Measurements from ENCODE around the gene MIOX. TPM values are rescaled to one million over a fixed set of nuclear protein-coding genes. Genes with fewer than 3 reads are reported as not detected.

MIOX gene
- total RNA-seq, 1 donor from 2014 or later: not detected

DNA sequence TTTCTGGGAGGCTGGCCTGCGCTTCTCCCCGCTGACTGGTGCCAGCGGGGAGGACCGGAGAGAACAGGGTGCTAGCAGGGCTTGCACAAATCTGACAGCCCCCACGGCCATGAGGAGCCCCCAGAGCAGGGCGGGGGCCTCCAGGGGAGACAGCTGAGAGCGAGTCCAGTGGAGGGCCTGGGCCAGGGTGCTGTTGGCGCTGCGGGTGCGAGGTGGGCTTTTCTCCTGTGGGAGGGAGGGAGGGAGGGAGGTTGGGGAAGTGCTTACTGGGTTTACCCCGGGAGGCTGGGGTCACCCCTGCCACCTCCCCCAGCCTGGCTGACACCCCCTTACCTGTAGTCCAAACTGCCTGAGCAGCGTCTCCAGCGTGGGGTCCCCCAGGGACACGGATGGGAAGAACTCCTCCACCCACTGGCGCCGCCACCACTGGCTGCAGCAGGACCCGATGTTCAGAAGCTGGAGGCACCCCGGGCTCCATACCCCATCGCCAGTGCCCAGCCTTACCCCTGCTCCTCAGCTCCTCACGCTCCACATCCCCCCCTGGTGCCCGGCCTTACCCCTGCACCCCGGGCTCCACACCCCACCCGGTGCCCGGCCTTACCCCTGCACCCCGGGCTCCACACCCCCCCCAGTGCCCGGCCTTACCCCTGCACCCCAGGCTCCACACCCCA is 17.0 kb downstream of the MIOX start:
- ATAC-seq: no peak
- no peak overlapping the region for H3K27ac ChIP-seq
- H3K4me1 ChIP-seq: peaks cover 18% of the 10 kb centered on the region
- DNase-seq: peak; percentile 50
- no peak overlapping the region for H3K4me3 ChIP-seq
- H3K27me3 ChIP-seq (ENCODE audit: low read depth): no peaks in the 10 kb centered on the region
- peaks cover 36% of the 10 kb centered on the region for H3K36me3 ChIP-seq
- intact Hi-C loops (cut with DNase I): no loop called here
- TF ChIP-seq, protein P1, sequence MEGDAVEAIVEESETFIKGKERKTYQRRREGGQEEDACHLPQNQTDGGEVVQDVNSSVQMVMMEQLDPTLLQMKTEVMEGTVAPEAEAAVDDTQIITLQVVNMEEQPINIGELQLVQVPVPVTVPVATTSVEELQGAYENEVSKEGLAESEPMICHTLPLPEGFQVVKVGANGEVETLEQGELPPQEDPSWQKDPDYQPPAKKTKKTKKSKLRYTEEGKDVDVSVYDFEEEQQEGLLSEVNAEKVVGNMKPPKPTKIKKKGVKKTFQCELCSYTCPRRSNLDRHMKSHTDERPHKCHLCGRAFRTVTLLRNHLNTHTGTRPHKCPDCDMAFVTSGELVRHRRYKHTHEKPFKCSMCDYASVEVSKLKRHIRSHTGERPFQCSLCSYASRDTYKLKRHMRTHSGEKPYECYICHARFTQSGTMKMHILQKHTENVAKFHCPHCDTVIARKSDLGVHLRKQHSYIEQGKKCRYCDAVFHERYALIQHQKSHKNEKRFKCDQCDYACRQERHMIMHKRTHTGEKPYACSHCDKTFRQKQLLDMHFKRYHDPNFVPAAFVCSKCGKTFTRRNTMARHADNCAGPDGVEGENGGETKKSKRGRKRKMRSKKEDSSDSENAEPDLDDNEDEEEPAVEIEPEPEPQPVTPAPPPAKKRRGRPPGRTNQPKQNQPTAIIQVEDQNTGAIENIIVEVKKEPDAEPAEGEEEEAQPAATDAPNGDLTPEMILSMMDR (IDR thresholded peaks at IDR 0.05): no peak
- H3K9me3 ChIP-seq: no peaks in the 10 kb centered on the region

DNA sequence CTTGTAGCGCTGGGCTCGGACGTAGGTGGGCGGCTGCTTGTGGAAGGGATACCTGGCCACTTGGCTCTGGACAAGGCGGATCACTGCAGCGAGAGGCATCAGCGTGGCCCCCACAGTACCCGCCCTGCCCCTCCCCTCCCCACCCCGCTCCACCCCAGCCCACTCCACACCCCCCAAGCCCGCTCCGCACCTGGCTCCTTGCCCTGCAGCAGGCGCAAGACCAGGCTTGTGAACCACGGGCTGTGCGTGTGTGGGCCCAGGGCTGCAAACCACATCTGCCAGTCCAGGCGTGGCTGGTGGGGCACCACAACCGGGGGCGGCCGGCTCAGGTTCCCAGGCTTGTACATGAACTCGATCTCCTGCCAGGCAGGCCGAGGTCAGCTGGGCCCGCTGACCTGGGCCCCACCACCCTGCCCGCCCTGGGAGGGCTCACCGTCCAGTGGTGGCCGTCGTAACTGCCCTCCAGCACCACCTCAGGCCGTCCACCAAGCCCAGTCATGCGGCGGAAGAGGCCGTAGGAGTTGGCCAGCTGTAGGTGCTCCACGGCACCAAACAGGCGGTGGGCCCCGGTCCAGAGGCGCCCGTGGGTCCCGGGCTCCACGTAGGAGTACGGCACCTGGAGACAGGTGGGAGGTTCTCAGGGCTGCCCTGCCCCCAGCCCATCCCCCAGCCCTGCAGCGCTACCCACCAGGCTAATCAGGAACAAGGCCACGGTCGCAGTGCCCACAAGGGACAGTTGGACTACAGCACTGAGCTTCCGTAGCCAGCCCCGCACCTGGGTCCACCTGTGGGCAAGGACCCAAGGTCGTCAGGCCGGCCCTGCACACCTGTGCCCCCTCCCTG is 17.9 kb downstream of the MIOX start:
- intact Hi-C loops (cut with DNase I): no loop called here
- Histone ChIP-seq H3K27ac (no peak overlapping the region), H3K27me3 (ENCODE audit: low read depth) (no peaks in the 10 kb centered on the region), H3K36me3 (peaks cover 36% of the 10 kb centered on the region), H3K9me3 (no peaks in the 10 kb centered on the region), H3K4me3 (no peak overlapping the region), H3K4me1 (peaks cover 24% of the 10 kb centered on the region)
- DNase-seq (peak; percentile 52), ATAC-seq (no peak)
- TF ChIP-seq, protein P1 (IDR thresholded peaks at IDR 0.05): no peak

DNA sequence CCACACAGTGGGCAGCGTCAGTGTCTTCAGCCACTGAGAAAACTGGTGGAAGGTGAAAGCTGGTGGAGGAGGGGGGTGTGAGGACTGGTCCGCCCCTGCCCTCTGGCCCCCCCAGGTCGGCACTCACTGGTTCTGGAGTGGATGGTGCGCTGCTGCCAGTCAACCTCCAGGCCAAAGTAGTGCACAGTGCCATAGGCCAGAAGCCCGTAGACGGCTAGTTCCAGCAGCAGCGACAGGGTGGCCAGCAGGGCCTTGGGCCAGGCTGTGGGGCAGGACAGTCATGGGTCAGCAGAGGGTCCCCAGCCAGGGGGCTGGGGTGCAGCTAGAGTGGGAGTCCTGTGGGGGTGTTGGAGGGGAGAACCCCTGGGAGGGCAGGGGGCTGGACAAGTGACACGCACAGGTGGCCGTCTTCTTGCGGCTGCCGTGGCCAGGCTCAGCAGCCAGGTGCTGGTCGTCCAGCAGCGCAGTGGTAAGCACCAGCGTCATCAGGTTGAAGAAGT is 18.7 kb downstream of the MIOX start:
- intact Hi-C loops (cut with DNase I): no loop called here
- H3K4me1 ChIP-seq: peaks cover 27% of the 10 kb centered on the region
- H3K27ac ChIP-seq: no peak overlapping the region
- H3K27me3 ChIP-seq (ENCODE audit: low read depth): no peaks in the 10 kb centered on the region
- TF ChIP-seq, protein P1 (IDR thresholded peaks at IDR 0.05): no peak
- H3K36me3 ChIP-seq: peaks cover 36% of the 10 kb centered on the region
- no peak for DNase-seq
- no peak for ATAC-seq
- H3K9me3 ChIP-seq: no peaks in the 10 kb centered on the region
- no peak overlapping the region for H3K4me3 ChIP-seq

DNA sequence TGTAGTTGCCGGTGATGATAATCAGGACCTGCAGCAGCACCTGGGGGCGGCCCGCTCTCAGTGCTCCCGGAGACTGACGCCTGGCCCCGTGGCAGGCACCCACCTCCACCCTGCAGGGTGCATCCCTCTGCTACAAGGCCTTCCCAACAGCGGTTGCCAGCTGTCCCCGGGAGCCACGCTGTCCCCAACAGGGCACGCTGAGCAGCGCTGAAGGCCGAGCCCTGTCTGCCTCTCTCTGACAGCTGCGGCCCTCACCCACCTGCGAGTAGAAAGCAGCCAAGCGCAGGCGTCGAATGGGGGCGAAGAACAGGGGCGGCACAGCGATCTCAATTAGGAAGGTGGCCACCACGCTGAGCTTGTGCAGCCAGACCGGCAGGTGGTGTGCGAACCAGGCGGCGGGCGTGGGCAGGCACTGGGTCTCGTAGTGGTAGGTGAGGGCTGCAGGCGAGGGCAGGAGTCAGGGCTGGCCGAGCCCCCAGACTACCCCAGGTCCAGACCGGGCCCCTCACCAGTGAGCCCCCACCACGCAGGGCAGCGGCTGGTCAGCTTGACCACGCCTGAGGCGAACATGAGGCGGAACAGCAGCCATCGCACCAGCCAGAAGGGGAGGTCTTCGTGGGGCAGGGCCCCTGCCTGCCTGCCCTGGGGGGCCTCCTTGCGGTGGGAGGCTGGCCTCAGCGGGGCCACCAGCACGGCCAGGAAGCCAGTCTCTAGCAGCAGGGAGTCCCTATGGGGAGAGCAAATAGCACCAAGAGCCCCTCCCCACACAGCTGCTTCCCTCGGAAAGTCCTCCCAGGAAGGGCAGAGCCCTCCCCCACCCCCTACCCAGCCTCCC is 19.3 kb downstream of the MIOX start:
- Histone ChIP-seq H3K36me3 (peaks cover 42% of the 10 kb centered on the region), H3K9me3 (no peaks in the 10 kb centered on the region), H3K27ac (no peak overlapping the region), H3K4me1 (peaks cover 28% of the 10 kb centered on the region), H3K27me3 (ENCODE audit: low read depth) (no peaks in the 10 kb centered on the region), H3K4me3 (peak overlapping the region; percentile 87)
- TF ChIP-seq, protein P1 (IDR thresholded peaks at IDR 0.05): no peak
- intact Hi-C loops (cut with DNase I): no loop called here
- ATAC-seq (no peak), DNase-seq (peak; percentile 57)

All from lower lobe of right lung (tissue), 2 donors.